ENCODE measurements around the gene WBP1.

The WBP1 gene

DNA sequence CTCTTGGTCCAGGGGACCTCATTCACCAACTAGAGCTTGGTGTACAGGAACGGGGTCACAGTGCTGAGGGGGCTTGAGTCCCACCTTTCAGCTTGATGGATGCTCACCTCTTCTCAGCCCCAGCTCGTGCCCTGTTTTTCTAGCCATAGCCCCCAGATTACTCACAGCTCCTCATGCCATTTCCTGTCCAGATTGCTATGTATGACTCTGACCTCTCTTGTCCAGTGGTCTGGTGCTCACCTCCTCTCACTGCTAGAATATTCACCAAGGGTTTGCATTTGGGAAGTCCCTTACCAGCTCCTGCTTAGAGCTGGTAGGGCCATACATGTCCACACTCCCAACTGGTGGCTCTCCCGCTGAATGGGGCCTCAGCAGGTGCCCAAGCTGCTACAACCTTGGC lies 35.3 kb downstream of the WBP1 start:
- no peak for TF ChIP-seq CTCF (IDR thresholded peaks at IDR 0.05)
- no peak for TF ChIP-seq ZFX (IDR thresholded peaks at IDR 0.05; ENCODE audit: borderline replicate concordance)
- no peak overlapping the region for H3K27ac ChIP-seq

GRCh38 chr2:74495440-74495839 lies 37.2 kb downstream of the WBP1 start:
- TF ChIP-seq ZFX (IDR thresholded peaks at IDR 0.05; ENCODE audit: borderline replicate concordance) (no peak), CTCF (IDR thresholded peaks at IDR 0.05) (no peak)
- peak overlapping the region; percentile 97 for H3K27ac ChIP-seq

GRCh38 chr2:74496997-74497776 lies 38.9 kb downstream of the WBP1 start:
- TF ChIP-seq ZFX (IDR thresholded peaks at IDR 0.05; ENCODE audit: borderline replicate concordance) (no peak), CTCF (IDR thresholded peaks at IDR 0.05) (no peak)
- H3K27ac ChIP-seq, result peak overlapping the region; percentile 97

GRCh38 chr2:74497777-74498499 lies 39.7 kb downstream of the WBP1 start:
- peak overlapping the region; percentile 97 for H3K27ac ChIP-seq
- TF ChIP-seq CTCF (IDR thresholded peaks at IDR 0.05) (no peak), ZFX (IDR thresholded peaks at IDR 0.05; ENCODE audit: borderline replicate concordance) (no peak)

- no peak for TF ChIP-seq CTCF (IDR thresholded peaks at IDR 0.05)
- TF ChIP-seq ZFX (IDR thresholded peaks at IDR 0.05; ENCODE audit: borderline replicate concordance), result no peak
These were observed 40.4 kb downstream of the WBP1 start for GRCh38 chr2:74498500-74499266.

DNA sequence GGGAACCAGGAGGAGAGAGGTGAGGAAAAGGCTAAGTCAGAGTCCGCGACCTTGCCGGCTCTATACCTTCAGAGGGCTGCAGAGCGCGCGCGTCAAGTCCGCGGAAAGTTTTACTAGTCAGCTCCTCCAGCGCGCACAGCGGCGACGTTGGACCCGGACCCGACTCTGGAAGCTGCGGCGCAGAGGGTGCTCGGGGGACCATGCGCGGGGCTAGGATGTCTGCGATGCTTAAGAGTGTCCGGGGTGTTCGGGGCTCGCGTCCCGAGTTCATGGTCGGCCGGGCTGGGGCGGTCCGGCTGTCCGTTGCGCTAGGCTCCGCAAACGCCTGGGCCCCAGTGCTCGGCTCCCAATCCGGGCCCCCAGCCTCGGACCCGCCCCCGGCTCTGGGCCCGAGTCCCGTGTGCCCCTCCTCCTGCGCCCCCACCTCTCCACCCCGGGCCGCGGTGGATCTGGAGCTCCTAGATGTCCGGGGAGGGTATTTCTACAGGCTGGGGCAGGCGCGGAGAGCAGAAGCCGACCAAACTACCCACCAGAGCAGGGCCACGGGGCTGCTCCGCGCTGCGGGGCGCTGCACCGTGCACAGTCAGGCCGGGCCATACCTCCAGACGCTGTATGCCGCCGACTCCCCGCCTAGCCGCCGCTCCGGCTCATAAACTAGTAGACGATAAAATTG lies 41.2 kb downstream of the WBP1 start, which contains the start of gene LBX2:
Gene LBX2, minus strand, starts transcription at position 337 of the 673 bp plus-strand sequence. Its CDS starts 66 bp downstream, at position 271.
- TF ChIP-seq ZFX (IDR thresholded peaks at IDR 0.05; ENCODE audit: borderline replicate concordance) (no peak), CTCF (IDR thresholded peaks at IDR 0.05) (no peak)
- H3K27ac ChIP-seq, result peak within 1 kb of the TSS; percentile 97

More at GRCh38 chr2:74498500-74499266, 40.4 kb downstream of the WBP1 start:
- peak overlapping the region; percentile 97 for H3K27ac ChIP-seq

Measured in 22Rv1 (cell line).